Measurements from ENCODE around the gene TSPAN18. TPM values are rescaled to one million over a fixed set of nuclear protein-coding genes. Genes with fewer than 3 reads are reported as not detected.

Gene TSPAN18
- total and polyA plus RNA-seq, 10 of the 15 experiments (the other 5 are each of a cell fraction or from before 2014, with no cell fraction given): 0.02 to 0.77 (median 0.13) TPM; not detected in 1

DNA sequence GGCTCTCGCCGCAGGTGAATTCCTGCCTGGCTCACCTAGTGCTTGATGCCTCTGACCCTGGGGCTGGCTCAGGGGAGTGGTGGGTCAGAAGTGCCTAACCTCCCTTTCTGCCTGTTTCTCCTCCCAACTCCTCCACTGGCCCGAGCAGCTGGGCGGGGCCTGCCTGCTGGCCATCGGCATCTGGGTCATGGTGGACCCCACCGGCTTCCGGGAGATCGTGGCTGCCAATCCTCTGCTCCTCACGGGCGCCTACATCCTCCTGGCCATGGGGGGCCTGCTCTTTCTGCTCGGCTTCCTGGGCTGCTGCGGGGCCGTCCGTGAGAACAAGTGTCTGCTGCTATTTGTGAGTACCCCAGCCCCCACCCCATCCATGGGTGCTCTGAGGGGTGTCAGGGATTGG, 182.8 kb downstream of the TSPAN18 start:
- no peak overlapping the region for H3K4me3 ChIP-seq
- ChIA-PET SMC1A (ENCODE audit: uncharacterized antibody, unreplicated experiment) (interaction anchor here (1.2 kb wide), 1 partner anchor 89 kb away, joined by 3 read pairs; no protein-coding TSS in a partner anchor), RAD21 (ENCODE audit: unreplicated experiment) (interaction anchor here (0.5 kb wide), 1 partner anchor 15 kb away, joined by 3 read pairs; no protein-coding TSS in a partner anchor), CTCF (interaction anchor here (0.7 to 1.2 kb wide), 2 partner anchors 15 to 16 kb away, joined by 3 to 5 read pairs; no protein-coding TSS in a partner anchor), POLR2A (no interaction called here)
- TF ChIP-seq RAD51 (IDR thresholded peaks at IDR 0.05): no peak
- TF ChIP-seq MEF2A (IDR thresholded peaks at IDR 0.05; ENCODE audit: insufficient read depth, low read depth, low read length): no peak
- no peak for TF ChIP-seq IRF4 (IDR thresholded peaks at IDR 0.05; ENCODE audit: low read depth, low read length)
- TF ChIP-seq EED (IDR thresholded peaks at IDR 0.05; ENCODE audit: low read depth): no peak
- peaks cover 0 to 3% of the 10 kb centered on the region in 2 experiments; a peak in 2 of 4 replicates for H3K27me3 ChIP-seq (replicated peaks in 1 of 2; ENCODE audit: control insufficient read depth in 2 of 2, insufficient read depth in 2 of 2, low read length in 1 of 2)
- no peak for ATAC-seq
- H3K36me3 ChIP-seq (ENCODE audit: control insufficient read depth in 2 of 2, insufficient read depth in 2 of 2, low read length in 1 of 2): no peaks in the 10 kb centered on the region
- no peaks in the 10 kb centered on the region; the same call in 1 of the 2 replicates for H3K4me1 ChIP-seq (ENCODE audit: control insufficient read depth, insufficient read depth, low read length)
- no peaks in the 10 kb centered on the region for H3K79me2 ChIP-seq (ENCODE audit: control insufficient read depth, insufficient read depth, low read length)
- no peaks in the 10 kb centered on the region for H3K9me3 ChIP-seq (replicated peaks; ENCODE audit: control insufficient read depth, insufficient read depth, low read length)
- BruUV-seq (replicated peaks): no TSS peak
- no peak overlapping the region for H3K27ac ChIP-seq (ENCODE audit: control insufficient read depth, insufficient read depth)
- no peak overlapping the region for H3K4me2 ChIP-seq (ENCODE audit: control insufficient read depth, insufficient read depth)
- in situ Hi-C loops (cut with MboI) (no loop called here), intact Hi-C loops (cut with micrococcal nuclease; ENCODE audit: unreplicated experiment) (no loop called here)
- no peak for DNase-seq (ENCODE audit: low read depth, low spot score)
- no peak for FAIRE-seq
- WGBS (ENCODE audit: insufficient coverage, insufficient replicate concordance, low lambda C conversion rate, missing lambda C conversion rate): 25% methylated on average over 14 of the region's 14 CpGs
- H4K20me1 ChIP-seq (ENCODE audit: control insufficient read depth, insufficient read depth): no peaks in the 10 kb centered on the region
- H3K9ac ChIP-seq (ENCODE audit: control insufficient read depth, insufficient read depth, low read length): no peak overlapping the region
- H2AFZ ChIP-seq (ENCODE audit: control insufficient read depth, low read depth, low read length): no peak overlapping the region

- intact Hi-C loops (cut with micrococcal nuclease; ENCODE audit: unreplicated experiment): loop anchor here (10.0 kb wide), 2 partner anchors 256 to 626 kb away; no protein-coding TSS in a partner anchor
- H4K20me1 ChIP-seq (ENCODE audit: control insufficient read depth, insufficient read depth): no peaks in the 10 kb centered on the region
- ChIA-PET CTCF (interaction anchor here (0.7 to 2.5 kb wide), 22 partner anchors 8 to 675 kb away, joined by 3 to 21 read pairs (median 5); no protein-coding TSS in a partner anchor), POLR2A (no interaction called here), SMC1A (ENCODE audit: uncharacterized antibody, unreplicated experiment) (interaction anchor here (0.8 to 1.7 kb wide), 10 partner anchors 53 to 293 kb away, joined by 3 to 10 read pairs (median 4); no protein-coding TSS in a partner anchor), RAD21 (ENCODE audit: unreplicated experiment) (interaction anchor here (1.0 to 1.8 kb wide), 9 partner anchors 17 to 625 kb away, joined by 3 to 9 read pairs (median 5); no protein-coding TSS in a partner anchor)
- no peak overlapping the region for H3K4me2 ChIP-seq (ENCODE audit: control insufficient read depth, insufficient read depth)
- WGBS (ENCODE audit: insufficient coverage, insufficient replicate concordance, low lambda C conversion rate, missing lambda C conversion rate): 49% methylated on average over 9 of the region's 9 CpGs
- no peak for ATAC-seq
- DNase-seq (ENCODE audit: low read depth, low spot score): no peak
- in situ Hi-C loops (cut with MboI): loop anchor here (5.0 to 10.0 kb wide), 2 partner anchors 186 to 353 kb away; partner anchors contain the start of gene TSPAN18
- no peak overlapping the region for H3K27ac ChIP-seq (ENCODE audit: control insufficient read depth, insufficient read depth)
- H3K79me2 ChIP-seq (ENCODE audit: control insufficient read depth, insufficient read depth, low read length): no peaks in the 10 kb centered on the region
- no peak overlapping the region for H3K4me3 ChIP-seq
- BruUV-seq (replicated peaks): no TSS peak
- FAIRE-seq: no peak
- H2AFZ ChIP-seq (ENCODE audit: control insufficient read depth, low read depth, low read length): no peak overlapping the region
- TF ChIP-seq, protein P1, sequence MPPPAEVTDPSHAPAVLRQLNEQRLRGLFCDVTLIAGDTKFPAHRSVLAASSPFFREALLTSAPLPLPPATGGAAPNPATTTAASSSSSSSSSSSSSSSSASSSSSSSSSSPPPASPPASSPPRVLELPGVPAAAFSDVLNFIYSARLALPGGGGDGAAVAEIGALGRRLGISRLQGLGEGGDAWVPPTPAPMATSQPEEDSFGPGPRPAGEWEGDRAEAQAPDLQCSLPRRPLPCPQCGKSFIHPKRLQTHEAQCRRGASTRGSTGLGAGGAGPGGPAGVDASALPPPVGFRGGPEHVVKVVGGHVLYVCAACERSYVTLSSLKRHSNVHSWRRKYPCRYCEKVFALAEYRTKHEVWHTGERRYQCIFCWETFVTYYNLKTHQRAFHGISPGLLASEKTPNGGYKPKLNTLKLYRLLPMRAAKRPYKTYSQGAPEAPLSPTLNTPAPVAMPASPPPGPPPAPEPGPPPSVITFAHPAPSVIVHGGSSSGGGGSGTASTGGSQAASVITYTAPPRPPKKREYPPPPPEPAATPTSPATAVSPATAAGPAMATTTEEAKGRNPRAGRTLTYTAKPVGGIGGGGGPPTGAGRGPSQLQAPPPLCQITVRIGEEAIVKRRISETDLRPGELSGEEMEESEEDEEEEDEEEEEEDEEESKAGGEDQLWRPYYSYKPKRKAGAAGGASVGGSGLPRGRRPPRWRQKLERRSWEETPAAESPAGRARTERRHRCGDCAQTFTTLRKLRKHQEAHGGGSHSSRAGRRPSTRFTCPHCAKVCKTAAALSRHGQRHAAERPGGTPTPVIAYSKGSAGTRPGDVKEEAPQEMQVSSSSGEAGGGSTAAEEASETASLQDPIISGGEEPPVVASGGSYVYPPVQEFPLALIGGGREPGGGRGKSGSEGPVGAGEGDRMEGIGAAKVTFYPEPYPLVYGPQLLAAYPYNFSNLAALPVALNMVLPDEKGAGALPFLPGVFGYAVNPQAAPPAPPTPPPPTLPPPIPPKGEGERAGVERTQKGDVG (CRISPR knock-in tag; IDR thresholded peaks at IDR 0.05): no peak
- TF ChIP-seq ZSCAN29 (IDR thresholded peaks at IDR 0.05) (no peak), RB1 (IDR thresholded peaks at IDR 0.05; ENCODE audit: borderline replicate concordance) (no peak), JUNB (IDR thresholded peaks at IDR 0.05) (no peak), PAX5 (IDR thresholded peaks at IDR 0.05; ENCODE audit: borderline replicate concordance, low read depth, low read length) (no peak), NR2F1 (conservative IDR thresholded peaks at IDR 0.05) (no peak), NR2C2 (IDR thresholded peaks at IDR 0.05; ENCODE audit: borderline replicate concordance, control insufficient read depth, insufficient read length, low read depth) (no peak), YBX1 (IDR thresholded peaks at IDR 0.05) (no peak)
- H3K4me1 ChIP-seq (ENCODE audit: control insufficient read depth, insufficient read depth, low read length): no peaks in the 10 kb centered on the region; the same call in none of the 2 replicates
- no peak overlapping the region for H3K9ac ChIP-seq (ENCODE audit: control insufficient read depth, insufficient read depth, low read length)
- H3K36me3 ChIP-seq (ENCODE audit: control insufficient read depth in 2 of 2, insufficient read depth in 2 of 2, low read length in 1 of 2): no peaks in the 10 kb centered on the region
- peaks cover 0 to 2% of the 10 kb centered on the region in 2 experiments; a peak in 2 of 4 replicates for H3K27me3 ChIP-seq (replicated peaks in 1 of 2; ENCODE audit: control insufficient read depth in 2 of 2, insufficient read depth in 2 of 2, low read length in 1 of 2)
- H3K9me3 ChIP-seq (replicated peaks; ENCODE audit: control insufficient read depth, insufficient read depth, low read length): no peaks in the 10 kb centered on the region
These were observed 183.8 kb downstream of the TSPAN18 start for GRCh38 chr11:44910591-44910990.
